NOMO-1 (cell line): ENCODE data around the gene AIM2.
"Not testable (repeated sequence)": the region's sequence is repeated elsewhere in the genome, so short reads cannot be mapped to it uniquely, and the experiment has no call there.

Experiments used
- DNase-seq, 2 experiments: peaks; one replicate each; lab custom pipeline; 2025; ENCODE audit not compliant: unreplicated experiment in 2 of 2; lab: John Stamatoyannopoulos, UW

Gene AIM2

GRCh38 chr1:159081626-159082025 is 5.1 kb upstream of the AIM2 start:
- no peak for DNase-seq

- DNase-seq, result no peak
These were observed 3.0 kb upstream of the AIM2 start for GRCh38 chr1:159079525-159079924.

- peak; percentile 86 to 94 for DNase-seq
These were observed 775 bp upstream of the AIM2 start for GRCh38 chr1:159077120-159077961.

GRCh38 chr1:159071970-159072582 is 4.5 kb downstream of the AIM2 start:
- peak; percentile 16 to 30 for DNase-seq

- peak in 1 of 2 experiments; percentile 49 for DNase-seq
These were observed 7.7 kb downstream of the AIM2 start for GRCh38 chr1:159068886-159069285.

- peak; percentile 67 to 99 for DNase-seq
These were observed 8.6 kb downstream of the AIM2 start for GRCh38 chr1:159067699-159068621.

- no peak for DNase-seq
These were observed 10.5 kb downstream of the AIM2 start for GRCh38 chr1:159066108-159066507.

GRCh38 chr1:159065106-159065505 is 11.5 kb downstream of the AIM2 start:
- no peak for DNase-seq

GRCh38 chr1:159058751-159059150 is 17.8 kb downstream of the AIM2 start:
- DNase-seq, result no peak

- DNase-seq, result no peak
These were observed 20.4 kb downstream of the AIM2 start for GRCh38 chr1:159056069-159056698.

GRCh38 chr1:159055181-159055641 is 21.4 kb downstream of the AIM2 start:
- peak; percentile 73 to 85 for DNase-seq

GRCh38 chr1:159054427-159054826 is 22.1 kb downstream of the AIM2 start:
- no peak for DNase-seq

GRCh38 chr1:159051436-159051835 is 25.1 kb downstream of the AIM2 start:
- no peak for DNase-seq

GRCh38 chr1:159046486-159046885 is 30.1 kb downstream of the AIM2 start:
- DNase-seq, result not testable (repeated sequence)

- DNase-seq, result no peak
These were observed 35.5 kb downstream of the AIM2 start for GRCh38 chr1:159040893-159041724.

GRCh38 chr1:159040206-159040605 is 36.4 kb downstream of the AIM2 start:
- DNase-seq, result no peak

GRCh38 chr1:159030877-159031447 is 45.6 kb downstream of the AIM2 start:
- no peak for DNase-seq

GRCh38 chr1:159030311-159030710 is 46.3 kb downstream of the AIM2 start:
- no peak for DNase-seq

GRCh38 chr1:159026841-159027240 is 49.7 kb downstream of the AIM2 start:
- not testable (repeated sequence) for DNase-seq
